ENCODE data around the gene RBFOX1. TPM values are rescaled to one million over a fixed set of nuclear protein-coding genes. Genes with fewer than 3 reads are reported as not detected.

Gene RBFOX1
- total RNA-seq, 4 donors from 2014 or later, result not detected

- TF ChIP-seq EP300 (IDR thresholded peaks at IDR 0.05) (no peak), CTCF (IDR thresholded peaks at IDR 0.05) (no peak), POLR2AphosphoS5 (IDR thresholded peaks at IDR 0.05) (no peak), POLR2A (IDR thresholded peaks at IDR 0.05; ENCODE audit: low read depth) (no peak)
- H3K4me3 ChIP-seq, result no peak overlapping the region
- H3K9me3 ChIP-seq, result peaks cover 0 to 4% (median 0%) of the 10 kb centered on the region in 4 donors
- DNase-seq (ENCODE audit: extremely low spot score), result no peak
- no peaks in the 10 kb centered on the region for H3K36me3 ChIP-seq
- intact Hi-C loops (cut with DNase I), result no loop called here
- peaks cover 0 to 13% (median 0%) of the 10 kb centered on the region in 4 donors for H3K27me3 ChIP-seq
- no peak overlapping the region for H3K27ac ChIP-seq (replicated peaks in 1 of 4)
- WGBS, result 50% methylated on average over 22 of the region's 23 CpGs
- peaks cover 0 to 5% (median 0%) of the 10 kb centered on the region in 4 donors for H3K4me1 ChIP-seq
These were observed 12.5 kb downstream of the RBFOX1 start for GRCh38 chr16:7344830-7345780.

GRCh38 chr16:7350806-7351205 lies 18.2 kb downstream of the RBFOX1 start:
- intact Hi-C loops (cut with DNase I), result no loop called here
- Histone ChIP-seq H3K27ac (replicated peaks in 1 of 4) (no peak overlapping the region), H3K4me3 (no peak overlapping the region), H3K4me1 (peaks cover 0 to 4% (median 0%) of the 10 kb centered on the region in 4 donors), H3K27me3 (peaks cover 0 to 4% (median 0%) of the 10 kb centered on the region in 4 donors), H3K36me3 (no peaks in the 10 kb centered on the region), H3K9me3 (no peaks in the 10 kb centered on the region)
- no peak for TF ChIP-seq POLR2A (IDR thresholded peaks at IDR 0.05; ENCODE audit: low read depth)
- TF ChIP-seq CTCF (IDR thresholded peaks at IDR 0.05), result no peak
- TF ChIP-seq POLR2AphosphoS5 (IDR thresholded peaks at IDR 0.05), result no peak
- TF ChIP-seq EP300 (IDR thresholded peaks at IDR 0.05), result no peak
- 79% methylated on average over 2 of the region's 2 CpGs for WGBS
- no peak for DNase-seq (ENCODE audit: extremely low spot score)

GRCh38 chr16:7351610-7352510 lies 19.2 kb downstream of the RBFOX1 start:
- no peak for DNase-seq (ENCODE audit: extremely low spot score)
- Histone ChIP-seq H3K27me3 (peaks cover 0 to 4% (median 0%) of the 10 kb centered on the region in 4 donors), H3K4me1 (peaks cover 0 to 4% (median 0%) of the 10 kb centered on the region in 4 donors), H3K27ac (replicated peaks in 1 of 4) (no peak overlapping the region), H3K4me3 (no peak overlapping the region), H3K9me3 (no peaks in the 10 kb centered on the region), H3K36me3 (no peaks in the 10 kb centered on the region)
- 87% methylated on average over 10 of the region's 11 CpGs for WGBS
- no peak for TF ChIP-seq EP300 (IDR thresholded peaks at IDR 0.05)
- TF ChIP-seq POLR2AphosphoS5 (IDR thresholded peaks at IDR 0.05), result no peak
- TF ChIP-seq CTCF (IDR thresholded peaks at IDR 0.05), result no peak
- no peak for TF ChIP-seq POLR2A (IDR thresholded peaks at IDR 0.05; ENCODE audit: low read depth)
- intact Hi-C loops (cut with DNase I), result no loop called here

GRCh38 chr16:7355758-7356157 lies 23.1 kb downstream of the RBFOX1 start:
- intact Hi-C loops (cut with DNase I), result no loop called here
- H3K4me1 ChIP-seq, result peaks cover 0 to 7% (median 0%) of the 10 kb centered on the region in 4 donors
- TF ChIP-seq EP300 (IDR thresholded peaks at IDR 0.05), result no peak
- no peak for TF ChIP-seq POLR2AphosphoS5 (IDR thresholded peaks at IDR 0.05)
- TF ChIP-seq CTCF (IDR thresholded peaks at IDR 0.05), result no peak
- no peak for TF ChIP-seq POLR2A (IDR thresholded peaks at IDR 0.05; ENCODE audit: low read depth)

More at GRCh38 chr16:7355758-7356157, 23.1 kb downstream of the RBFOX1 start:
- 70% methylated on average over 5 of the region's 5 CpGs for WGBS
- no peaks in the 10 kb centered on the region for H3K9me3 ChIP-seq
- no peak for DNase-seq (ENCODE audit: extremely low spot score)
- H3K27ac ChIP-seq (replicated peaks in 1 of 4), result no peak overlapping the region
- H3K36me3 ChIP-seq, result no peaks in the 10 kb centered on the region
- no peak overlapping the region for H3K4me3 ChIP-seq
- H3K27me3 ChIP-seq, result peaks cover 0 to 4% (median 0%) of the 10 kb centered on the region in 4 donors
